NCI-H2029 (cell line): Measurements from ENCODE around the gene NINJ1.

ENCODE experiments used
- DNase-seq: peaks from one replicate; lab custom pipeline; 2025; lab: John Stamatoyannopoulos, UW

The NINJ1 gene

DNA sequence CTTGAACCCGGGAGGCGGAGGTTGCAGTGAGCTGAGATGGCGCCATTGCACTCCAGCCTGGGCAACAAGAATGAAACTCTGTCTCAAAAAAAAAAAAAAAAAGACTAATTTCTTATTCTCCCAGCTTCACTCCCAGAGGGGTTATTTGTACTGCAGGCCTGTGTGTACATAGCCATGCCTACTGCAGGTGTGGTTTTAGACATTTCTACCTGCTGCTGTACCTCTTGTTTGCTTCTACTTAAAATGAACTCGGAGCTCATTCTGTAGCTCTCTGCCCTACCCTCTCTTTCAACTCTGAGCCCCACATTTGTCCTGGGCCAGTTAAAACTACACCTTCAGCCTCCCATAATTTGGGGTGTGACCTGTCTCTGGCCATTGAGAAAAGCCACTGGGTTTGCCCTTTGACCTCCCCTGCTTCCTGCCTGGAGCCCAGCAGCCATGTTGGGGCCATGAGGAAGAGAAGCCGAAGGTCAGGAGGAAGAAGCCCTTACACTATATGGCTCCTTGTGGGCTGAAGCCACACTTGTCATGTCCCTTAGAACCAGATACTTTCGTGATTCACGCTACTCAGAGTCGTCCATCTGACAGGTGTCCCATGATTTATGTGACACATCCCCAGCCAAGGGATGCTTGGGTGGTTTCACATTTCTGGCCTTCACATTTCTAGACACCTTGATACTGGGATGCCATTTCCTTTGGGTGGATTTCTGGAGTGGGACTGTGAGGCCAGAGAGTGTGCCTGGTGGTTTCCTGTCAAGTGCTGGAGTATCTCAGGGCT is 47.4 kb downstream of the NINJ1 start:
- no peak for DNase-seq

DNA sequence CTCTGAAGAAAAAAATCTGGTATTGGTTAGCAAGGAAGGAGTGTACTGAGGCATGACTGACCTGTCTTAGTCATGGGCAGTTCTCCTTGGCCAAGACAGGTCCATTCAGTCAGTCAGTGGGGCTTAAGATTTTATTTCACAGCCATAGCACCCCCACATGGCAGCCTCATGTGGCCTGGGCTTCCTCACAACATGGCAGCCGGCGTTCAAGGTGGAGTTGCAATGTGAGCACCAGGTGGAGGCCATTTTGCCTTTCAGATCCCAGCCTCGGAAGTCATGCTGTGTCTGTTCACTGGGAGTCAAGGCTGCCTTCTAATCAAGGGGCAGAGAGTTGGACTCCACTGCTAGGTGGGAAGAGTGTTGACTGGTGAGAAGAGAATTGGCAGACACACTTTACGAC is 48.4 kb downstream of the NINJ1 start:
- no peak for DNase-seq

DNA sequence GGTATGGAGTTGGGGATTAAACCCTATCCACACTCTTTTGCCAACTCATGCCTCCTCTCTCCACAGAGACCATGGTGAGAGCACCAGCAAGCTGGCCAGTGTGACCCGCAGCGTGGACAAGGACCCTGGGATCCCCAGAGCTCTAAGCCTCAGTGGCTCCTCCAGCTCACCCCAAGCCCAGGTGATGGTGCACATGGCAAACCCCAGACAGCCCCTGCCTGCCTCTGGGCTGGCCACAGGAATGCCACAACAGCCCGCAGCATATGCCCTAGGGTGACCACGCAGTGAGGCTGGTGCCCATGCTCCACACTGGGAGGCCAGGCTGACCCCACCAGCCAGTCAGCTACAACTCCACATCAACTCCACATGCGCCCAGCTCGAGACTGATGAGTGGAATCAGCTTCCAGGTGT is 49.6 kb downstream of the NINJ1 start:
- no peak for DNase-seq

DNA sequence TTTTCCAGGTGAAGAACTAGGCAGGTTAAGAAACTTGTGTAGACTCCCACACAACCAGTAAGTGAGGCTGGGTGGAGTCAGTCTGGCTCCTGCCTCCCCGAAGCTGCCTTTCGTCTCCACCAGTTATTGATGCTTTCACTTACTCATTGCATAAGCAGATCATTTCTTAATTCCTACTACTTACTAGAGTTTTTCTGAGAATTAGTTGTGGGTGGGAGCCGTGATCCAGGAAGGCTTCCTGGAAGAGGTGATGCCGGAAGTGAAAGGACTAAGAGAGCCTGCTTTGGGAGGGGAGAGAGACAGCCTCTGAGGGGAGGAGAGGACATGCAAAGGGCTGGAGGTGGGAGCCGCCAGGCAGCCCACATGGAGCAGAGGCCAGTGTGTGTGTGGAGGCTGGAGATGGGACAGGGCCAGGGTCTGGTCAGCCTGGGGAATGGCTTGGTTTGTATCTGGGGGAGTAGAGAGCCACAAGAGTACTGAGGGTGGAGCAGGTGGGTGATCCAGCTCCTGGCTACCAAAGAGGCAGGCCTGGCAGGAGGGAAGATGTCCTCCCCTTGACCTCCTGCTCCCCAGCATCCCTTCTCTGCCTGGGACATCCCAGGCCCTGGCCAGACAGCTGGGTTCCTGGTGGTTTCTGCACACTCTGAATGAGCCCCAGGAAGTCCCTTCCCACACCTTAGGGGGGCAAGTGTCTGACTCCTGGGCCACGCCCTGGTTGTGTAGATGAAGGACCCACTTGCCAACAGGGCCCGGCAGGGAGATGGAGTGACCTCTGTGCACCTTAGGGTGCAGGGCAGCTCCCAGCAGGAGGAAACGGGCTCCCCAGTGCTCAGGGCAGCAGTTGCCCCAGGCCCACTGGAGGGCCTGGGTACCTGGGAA is 50.2 kb downstream of the NINJ1 start:
- DNase-seq = no peak

DNA sequence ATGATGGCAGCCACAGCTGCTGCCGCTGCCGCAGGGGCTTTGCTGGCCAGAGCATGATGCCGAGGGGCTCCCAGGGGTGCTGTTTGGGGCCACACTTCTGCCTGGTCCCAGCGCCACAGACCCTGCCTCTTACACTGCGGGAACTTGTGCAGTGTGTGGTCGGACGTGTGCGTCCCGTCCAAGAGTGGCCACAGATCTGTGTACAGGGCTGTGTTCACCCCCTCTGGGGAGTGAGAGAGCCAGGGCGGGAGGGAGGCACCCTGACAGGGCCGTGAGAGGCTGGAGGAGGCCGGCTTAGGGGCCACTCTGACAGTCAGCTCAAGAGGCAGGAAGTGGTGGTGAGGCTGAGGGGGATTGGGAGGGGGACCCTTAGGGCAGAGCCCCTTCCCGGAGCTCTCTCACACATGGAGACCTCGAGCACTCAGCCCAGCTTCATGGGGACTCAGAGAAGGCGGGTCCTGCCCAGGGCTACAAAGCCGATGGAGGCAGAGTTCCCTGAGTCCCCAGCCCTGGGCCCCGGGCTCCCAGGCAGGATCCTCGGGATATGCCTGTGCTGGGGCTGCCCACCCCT is 51.1 kb downstream of the NINJ1 start:
- DNase-seq = no peak

DNA sequence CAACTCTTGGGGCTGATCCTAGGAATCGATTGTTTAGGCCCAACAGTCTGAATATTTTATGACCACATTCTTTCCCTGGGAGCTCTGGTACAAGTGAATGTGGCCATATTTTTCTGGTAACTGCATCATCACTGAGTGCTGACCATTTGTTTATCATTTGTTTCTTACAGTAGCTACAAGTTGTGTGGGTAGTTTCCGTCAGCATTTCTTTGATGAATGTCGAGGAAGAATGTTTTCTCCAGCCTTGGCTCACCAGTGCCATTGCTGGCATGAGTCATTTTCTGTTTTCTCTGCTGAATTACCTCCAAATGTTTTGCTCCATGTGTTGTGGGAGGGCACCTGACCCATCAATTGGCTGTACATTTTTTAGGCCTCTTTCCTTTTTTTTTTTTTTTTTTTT is 52.1 kb downstream of the NINJ1 start:
- no peak for DNase-seq

DNA sequence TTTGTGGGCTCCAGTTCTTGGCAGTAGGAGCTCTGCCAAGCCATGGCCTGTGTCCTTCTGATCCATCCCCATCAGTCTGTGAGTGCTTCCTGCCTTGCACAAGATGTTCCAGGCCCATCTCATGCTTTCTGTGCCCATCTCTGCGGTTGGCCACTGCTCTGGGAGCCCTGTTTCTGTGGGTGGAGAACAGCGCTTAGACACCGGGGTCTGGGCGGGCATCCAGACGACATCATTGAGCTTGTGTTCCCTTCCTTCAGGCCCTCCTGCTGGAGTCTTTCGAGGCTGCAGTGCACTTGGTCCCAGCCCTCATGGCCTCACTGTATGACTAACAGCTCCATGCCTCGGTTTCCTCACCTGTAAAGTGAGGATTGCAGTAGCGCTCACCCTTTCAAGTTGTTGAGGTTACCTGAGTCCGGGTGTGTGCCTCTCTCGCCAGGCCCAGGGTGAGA is 52.9 kb downstream of the NINJ1 start:
- no peak for DNase-seq

DNA sequence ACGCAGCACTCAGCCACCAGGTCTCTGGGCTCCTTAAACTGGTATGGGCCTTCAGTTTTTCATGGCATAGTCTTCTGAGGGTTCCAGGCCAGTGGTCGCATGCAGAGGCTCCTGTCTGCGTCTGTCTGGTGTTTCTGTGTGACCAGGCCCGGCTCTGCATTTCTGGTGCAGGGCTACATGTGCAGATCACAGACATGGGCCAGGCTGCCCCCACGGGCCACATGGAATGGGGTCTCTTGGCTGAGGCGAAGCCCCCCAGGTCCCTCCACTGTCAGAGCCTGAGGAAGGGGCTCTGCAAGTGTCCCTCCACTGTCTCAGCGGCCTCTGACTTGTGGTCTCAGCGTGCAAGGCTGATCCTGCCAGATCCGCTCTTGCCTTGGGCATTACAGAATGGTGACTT is 53.6 kb downstream of the NINJ1 start:
- DNase-seq = no peak

DNA sequence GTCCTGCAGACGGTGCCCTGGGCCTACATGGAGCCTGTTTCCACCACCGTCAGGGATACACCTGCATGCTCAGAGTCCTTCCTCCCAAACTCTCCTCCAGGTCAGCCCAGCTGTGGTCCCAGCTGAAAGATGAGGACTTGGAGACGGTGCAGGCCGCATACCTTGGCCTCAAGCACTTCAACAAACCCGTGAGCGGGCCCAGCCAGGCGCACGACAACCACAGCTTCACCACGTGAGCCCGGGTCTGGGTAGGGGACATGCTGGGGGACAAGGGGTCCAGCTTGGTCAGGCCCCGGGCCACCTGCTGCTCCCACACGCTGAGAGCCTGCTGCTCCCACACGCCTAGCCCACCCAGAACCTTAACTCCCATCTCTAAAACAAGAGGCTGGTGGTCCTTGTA is 54.7 kb downstream of the NINJ1 start:
- DNase-seq = no peak

DNA sequence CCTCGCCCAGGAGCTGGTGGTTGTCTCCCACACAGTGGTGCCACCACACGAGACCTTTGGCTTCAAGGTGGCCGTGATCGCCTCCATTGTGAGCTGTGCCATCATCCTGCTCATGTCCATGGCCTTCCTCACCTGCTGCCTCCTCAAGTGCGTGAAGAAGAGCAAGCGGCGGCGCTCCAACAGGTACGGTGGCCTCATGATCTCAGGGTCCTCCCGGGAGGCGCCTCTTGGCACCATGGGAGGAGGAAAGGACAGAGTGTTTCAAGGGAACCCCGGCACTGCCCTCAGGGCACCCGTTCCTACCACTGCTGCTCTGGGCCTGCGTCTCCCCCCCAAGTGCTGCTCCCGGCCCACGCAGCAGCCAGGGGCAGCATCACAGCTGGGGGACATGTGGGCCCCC is 56.2 kb downstream of the NINJ1 start:
- DNase-seq = no peak

DNA sequence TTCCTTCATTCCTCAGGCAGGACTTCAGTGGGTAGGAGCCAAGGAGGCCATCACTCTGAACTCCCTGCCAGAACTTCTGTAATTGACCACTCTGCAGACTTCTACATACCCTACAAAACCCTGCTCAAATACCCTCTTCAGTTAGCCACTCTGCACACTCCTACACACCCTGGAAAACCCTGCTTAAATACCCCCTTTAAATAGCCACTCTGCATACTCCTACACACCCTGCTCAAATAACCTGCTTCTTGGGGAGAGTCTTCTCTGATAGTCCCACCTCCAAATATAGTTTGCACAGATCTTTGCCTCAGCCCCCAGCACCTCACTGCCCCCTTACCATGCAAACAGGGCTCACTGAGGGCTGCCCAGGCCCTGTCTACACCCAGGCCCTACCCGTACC is 56.7 kb downstream of the NINJ1 start:
- DNase-seq = no peak

DNA sequence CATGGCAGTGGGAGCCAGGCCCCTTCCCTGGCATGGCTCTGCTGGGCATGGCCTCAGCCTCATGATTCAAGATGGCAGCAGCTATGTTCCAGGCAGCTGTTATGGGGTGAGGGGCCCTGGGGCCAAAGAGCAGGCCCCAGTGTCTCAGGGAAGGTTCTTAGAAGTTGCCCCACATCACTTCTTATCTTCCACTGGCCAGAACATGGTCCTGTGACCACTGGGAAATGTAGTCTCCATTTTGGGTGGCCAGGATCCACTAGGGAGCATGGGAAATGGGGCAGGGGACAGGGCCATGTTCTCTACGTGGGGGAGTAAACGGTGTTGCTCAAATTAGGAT is 57.3 kb downstream of the NINJ1 start:
- DNase-seq = no peak

DNA sequence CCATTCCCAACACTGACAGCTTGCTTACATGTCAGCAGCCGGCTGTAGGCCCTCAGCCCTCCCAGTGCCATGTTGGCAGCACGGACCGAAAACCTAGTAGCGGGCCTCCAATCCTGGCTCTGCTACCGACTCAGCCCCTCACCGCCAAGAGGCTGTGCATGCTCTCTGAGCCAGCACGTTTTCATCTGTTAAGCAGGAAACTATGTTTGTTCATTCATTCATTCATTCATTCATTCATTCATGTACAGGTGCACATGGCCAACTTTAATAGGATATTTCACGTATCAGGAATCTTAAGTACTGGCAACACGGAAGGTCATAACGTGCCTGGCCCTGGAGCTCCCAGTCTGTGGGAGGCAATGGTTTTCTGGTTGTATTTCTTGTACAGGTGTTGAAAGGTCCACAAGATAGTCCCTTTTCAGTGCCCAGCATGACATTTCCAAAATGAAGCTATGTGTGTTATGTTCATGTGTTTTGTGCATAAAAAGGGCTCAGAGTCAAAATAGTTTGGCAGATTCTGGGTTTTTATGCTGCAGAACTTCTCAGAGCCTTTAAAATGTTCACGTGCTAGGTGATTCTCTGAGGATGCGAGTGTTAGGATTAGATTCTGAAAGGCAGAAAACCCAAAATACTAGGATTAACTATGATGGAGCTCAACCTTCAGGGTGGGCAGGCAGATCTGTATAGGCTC is 57.8 kb downstream of the NINJ1 start:
- no peak for DNase-seq

DNA sequence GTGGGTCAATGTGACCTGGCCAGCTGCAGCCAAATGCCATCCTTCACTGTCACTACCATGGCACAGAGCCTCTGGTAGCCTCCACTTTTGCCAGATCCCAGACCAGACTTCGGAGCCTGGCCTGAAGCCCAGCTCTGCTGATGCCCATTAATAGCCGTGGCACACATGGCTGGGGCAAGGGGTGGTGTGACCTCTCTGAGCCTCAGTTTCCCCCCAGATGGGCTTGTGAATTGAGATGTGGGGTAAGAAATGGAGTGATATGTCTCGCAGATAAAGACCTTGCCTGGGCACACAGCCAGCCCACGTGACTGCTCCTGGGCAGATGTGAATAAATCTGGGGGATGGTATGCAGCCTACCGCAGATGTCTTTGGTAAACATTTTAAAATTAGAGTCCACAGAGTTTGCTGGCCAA is 61.7 kb downstream of the NINJ1 start:
- DNase-seq = peak; percentile 59
